ENCODE measurements around the gene ZSCAN22.

DNA sequence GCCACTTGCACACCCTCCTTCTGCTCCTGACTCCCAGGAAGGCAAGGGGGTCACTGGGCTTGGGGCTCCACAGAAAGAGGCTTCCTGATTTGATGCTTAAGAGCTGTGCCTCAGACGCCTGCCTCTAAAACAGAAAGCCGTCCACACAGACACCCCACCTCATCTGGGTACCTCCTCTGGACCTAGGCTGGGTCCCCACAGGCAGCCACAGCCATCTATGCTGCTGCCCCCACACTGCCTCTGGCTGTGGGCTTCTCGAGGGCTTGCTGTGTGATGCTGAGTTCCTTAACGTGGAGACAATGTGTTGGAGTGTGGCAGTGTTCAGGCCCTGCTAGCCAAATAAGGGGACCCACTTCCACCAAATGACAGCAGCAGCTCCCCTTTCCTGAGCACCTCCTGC lies 8.5 kb upstream of the ZSCAN22 start:
- TF ChIP-seq SMAD4 (CRISPR knock-in tag; IDR thresholded peaks at IDR 0.05) (no peak), CTCF (IDR thresholded peaks at IDR 0.05) (no peak), NFATC4 (CRISPR knock-in tag; IDR thresholded peaks at IDR 0.05) (no peak), ZBTB21 (CRISPR knock-in tag; IDR thresholded peaks at IDR 0.05; ENCODE audit: borderline replicate concordance) (no peak), ESRRA (CRISPR knock-in tag; IDR thresholded peaks at IDR 0.05; ENCODE audit: borderline replicate concordance) (no peak), FOXJ3 (CRISPR knock-in tag; IDR thresholded peaks at IDR 0.05; ENCODE audit: borderline replicate concordance) (no peak), ZNF232 (CRISPR knock-in tag; IDR thresholded peaks at IDR 0.05) (no peak), SMAD3 (CRISPR knock-in tag; IDR thresholded peaks at IDR 0.05; ENCODE audit: borderline replicate concordance) (no peak), IRF1 (CRISPR knock-in tag; IDR thresholded peaks at IDR 0.05) (no peak), ZNF423 (CRISPR knock-in tag; IDR thresholded peaks at IDR 0.05) (no peak), NR3C1 (CRISPR knock-in tag; conservative IDR thresholded peaks at IDR 0.05; ENCODE audit: low read depth) (no peak), PREB (CRISPR knock-in tag; IDR thresholded peaks at IDR 0.05; ENCODE audit: borderline replicate concordance) (no peak), USF2 (CRISPR knock-in tag; IDR thresholded peaks at IDR 0.05) (no peak), NR1H2 (CRISPR knock-in tag; IDR thresholded peaks at IDR 0.05) (no peak)
